CD4-positive, alpha-beta T cell treated with Interleukin-1 beta for 1 hour (primary cell): Measurements from ENCODE around the gene RPL38.
A peak's percentile ranks its signal among the peaks of the same experiment; 100 is the strongest.
"Not testable (repeated sequence)": the region's sequence is repeated elsewhere in the genome, so short reads cannot be mapped to it uniquely, and the experiment has no call there.

Experiments
- DNase-seq, 2 donors: peaks; one replicate each; pipeline ENCODE4 v3.0.0-alpha.2; 2020 to 2022

Gene RPL38

GRCh38 chr17:74185571-74186185 lies 17.8 kb upstream of the RPL38 start:
- no peak for DNase-seq

- DNase-seq = no peak
Observed at GRCh38 chr17:74186498-74186897, 17.0 kb upstream of the RPL38 start.

GRCh38 chr17:74187761-74188160 lies 15.7 kb upstream of the RPL38 start:
- no peak for DNase-seq

GRCh38 chr17:74188687-74189086 lies 14.8 kb upstream of the RPL38 start:
- not testable (repeated sequence) for DNase-seq

- DNase-seq = peak in 1 of 2 donors; percentile 44
Observed at GRCh38 chr17:74190154-74190553, 13.3 kb upstream of the RPL38 start.

- DNase-seq = no peak
Observed at GRCh38 chr17:74190807-74191406, 12.6 kb upstream of the RPL38 start.

GRCh38 chr17:74192950-74193781 lies 10.3 kb upstream of the RPL38 start:
- peak in 1 of 2 donors; percentile 55 for DNase-seq

- DNase-seq = no peak
Observed at GRCh38 chr17:74194682-74195081, 8.8 kb upstream of the RPL38 start.

- DNase-seq = no peak
Observed at GRCh38 chr17:74196541-74197317, 6.7 kb upstream of the RPL38 start.

GRCh38 chr17:74197801-74198200 lies 5.7 kb upstream of the RPL38 start:
- DNase-seq = no peak

GRCh38 chr17:74198694-74199093 lies 4.8 kb upstream of the RPL38 start:
- DNase-seq = no peak

- DNase-seq = peak; percentile 60 to 68
Observed at GRCh38 chr17:74199306-74200092, 4.0 kb upstream of the RPL38 start.

- DNase-seq = no peak
Observed at GRCh38 chr17:74200112-74200511, 3.4 kb upstream of the RPL38 start.

- no peak for DNase-seq
Observed at GRCh38 chr17:74201250-74201649, 2.2 kb upstream of the RPL38 start.

GRCh38 chr17:74201948-74202347 lies 1.5 kb upstream of the RPL38 start:
- DNase-seq = no peak

- DNase-seq = no peak
Observed at GRCh38 chr17:74202938-74203337, 540 bp upstream of the RPL38 start.

GRCh38 chr17:74204474-74204873 lies 996 bp downstream of the RPL38 start:
- DNase-seq = no peak

GRCh38 chr17:74205274-74205673 lies 1.8 kb downstream of the RPL38 start:
- DNase-seq = no peak

GRCh38 chr17:74206332-74206818 lies 2.9 kb downstream of the RPL38 start:
- DNase-seq = no peak

GRCh38 chr17:74210191-74211140 lies 7.0 kb downstream of the RPL38 start:
- DNase-seq = peak; percentile 80 to 84
